Endothelial cell (in vitro differentiated cells): Measurements from ENCODE around the gene KLF15. TPM values are rescaled to one million over a fixed set of nuclear protein-coding genes. Genes with fewer than 3 reads are reported as not detected.

Source experiments
- DNase-seq: peaks from one replicate; pipeline ENCODE4 v3.0.0; 2021; ENCODE audit warnings: low spot score
- H3K27ac Mint-ChIP-seq: one replicate; pipeline ENCODE4 v1.8.0; 2021; ENCODE audit warnings: mixed read lengths, inconsistent platforms; ENCODE audit not compliant: unreplicated experiment
- H3K27me3 Mint-ChIP-seq: one replicate; pipeline ENCODE4 v1.8.0; 2021; ENCODE audit warnings: mild to moderate bottlenecking, moderate library complexity, mixed read lengths, inconsistent platforms; ENCODE audit not compliant: unreplicated experiment
- H3K36me3 Mint-ChIP-seq: one replicate; pipeline ENCODE4 v1.8.0; 2021; ENCODE audit warnings: mild to moderate bottlenecking, low read depth, mixed read lengths, inconsistent platforms; ENCODE audit not compliant: unreplicated experiment
- H3K4me1 Mint-ChIP-seq: one replicate; pipeline ENCODE4 v1.8.0; 2021; ENCODE audit warnings: mild to moderate bottlenecking, mixed read lengths, inconsistent platforms; ENCODE audit not compliant: unreplicated experiment
- H3K4me3 Mint-ChIP-seq: one replicate; pipeline ENCODE4 v1.8.0; 2021; ENCODE audit warnings: mild to moderate bottlenecking, mixed read lengths, inconsistent platforms; ENCODE audit not compliant: unreplicated experiment
- H3K9me3 Mint-ChIP-seq: one replicate; pipeline ENCODE4 v1.8.0; 2021; ENCODE audit warnings: mixed read lengths, inconsistent platforms; ENCODE audit not compliant: unreplicated experiment
- CTCF ChIP-seq: fragments of 200-600 bp; sonication (generic); IDR thresholded peaks from one replicate; pipeline ENCODE4 v1.5.0; 2021; ENCODE audit warnings: antibody characterized with exemption; ENCODE audit not compliant: unreplicated experiment
- total RNA-seq: library from RNA; stranded (reverse); fragmentation: NEBNext Ultra II Directional; extraction: Animal tissue kit (Norgen Biotek cat#: 25700); gene quantifications from one replicate; pipeline ENCODE4 v1.2.1, GENCODE V29; 2021; ENCODE audit not compliant: unreplicated experiment

KLF15 gene
- total RNA-seq, 1 donor from 2014 or later, result 0.67 TPM

- TF ChIP-seq CTCF, result no peak
- H3K27me3 Mint-ChIP-seq, result peaks cover 10% of the 10 kb centered on the region
- no peak overlapping the region for H3K27ac Mint-ChIP-seq
- no peaks in the 10 kb centered on the region for H3K36me3 Mint-ChIP-seq
- no peak for DNase-seq
- no peaks in the 10 kb centered on the region for H3K4me1 Mint-ChIP-seq
- no peak overlapping the region for H3K4me3 Mint-ChIP-seq
- no peaks in the 10 kb centered on the region for H3K9me3 Mint-ChIP-seq
Observed at GRCh38 chr3:126378341-126378751, 21.1 kb upstream of the KLF15 start.

- no peak overlapping the region for H3K4me3 Mint-ChIP-seq
- peaks cover 12% of the 10 kb centered on the region for H3K27me3 Mint-ChIP-seq
- no peak overlapping the region for H3K27ac Mint-ChIP-seq
- no peaks in the 10 kb centered on the region for H3K4me1 Mint-ChIP-seq
- no peak for TF ChIP-seq CTCF
- H3K9me3 Mint-ChIP-seq, result no peaks in the 10 kb centered on the region
- no peak for DNase-seq
- H3K36me3 Mint-ChIP-seq, result no peaks in the 10 kb centered on the region
Observed at GRCh38 chr3:126377211-126377610, 20.0 kb upstream of the KLF15 start.

GRCh38 chr3:126376444-126376843 lies 19.2 kb upstream of the KLF15 start:
- TF ChIP-seq CTCF, result no peak
- no peak overlapping the region for H3K27ac Mint-ChIP-seq
- H3K9me3 Mint-ChIP-seq, result no peaks in the 10 kb centered on the region
- H3K36me3 Mint-ChIP-seq, result no peaks in the 10 kb centered on the region
- no peak for DNase-seq
- H3K27me3 Mint-ChIP-seq, result peaks cover 12% of the 10 kb centered on the region
- H3K4me3 Mint-ChIP-seq, result no peak overlapping the region
- H3K4me1 Mint-ChIP-seq, result no peaks in the 10 kb centered on the region

GRCh38 chr3:126375835-126376331 lies 18.7 kb upstream of the KLF15 start:
- no peaks in the 10 kb centered on the region for H3K9me3 Mint-ChIP-seq
- peaks cover 12% of the 10 kb centered on the region for H3K27me3 Mint-ChIP-seq
- TF ChIP-seq CTCF, result no peak
- no peak overlapping the region for H3K27ac Mint-ChIP-seq
- H3K4me3 Mint-ChIP-seq, result no peak overlapping the region
- H3K4me1 Mint-ChIP-seq, result no peaks in the 10 kb centered on the region
- H3K36me3 Mint-ChIP-seq, result no peaks in the 10 kb centered on the region
- DNase-seq, result no peak

GRCh38 chr3:126373682-126374601 lies 16.7 kb upstream of the KLF15 start:
- H3K9me3 Mint-ChIP-seq, result no peaks in the 10 kb centered on the region
- no peaks in the 10 kb centered on the region for H3K4me1 Mint-ChIP-seq
- H3K36me3 Mint-ChIP-seq, result no peaks in the 10 kb centered on the region
- peaks cover 16% of the 10 kb centered on the region for H3K27me3 Mint-ChIP-seq
- TF ChIP-seq CTCF, result no peak
- H3K4me3 Mint-ChIP-seq, result no peak overlapping the region
- H3K27ac Mint-ChIP-seq, result no peak overlapping the region
- no peak for DNase-seq
